Measurements from ENCODE around the gene OAT. TPM values are rescaled to one million over a fixed set of nuclear protein-coding genes. Genes with fewer than 3 reads are reported as not detected.

OAT gene
- total and polyA plus RNA-seq, 7 experiments from 2014 or later = 29.6 to 80.0 (median 44.6) TPM

DNA sequence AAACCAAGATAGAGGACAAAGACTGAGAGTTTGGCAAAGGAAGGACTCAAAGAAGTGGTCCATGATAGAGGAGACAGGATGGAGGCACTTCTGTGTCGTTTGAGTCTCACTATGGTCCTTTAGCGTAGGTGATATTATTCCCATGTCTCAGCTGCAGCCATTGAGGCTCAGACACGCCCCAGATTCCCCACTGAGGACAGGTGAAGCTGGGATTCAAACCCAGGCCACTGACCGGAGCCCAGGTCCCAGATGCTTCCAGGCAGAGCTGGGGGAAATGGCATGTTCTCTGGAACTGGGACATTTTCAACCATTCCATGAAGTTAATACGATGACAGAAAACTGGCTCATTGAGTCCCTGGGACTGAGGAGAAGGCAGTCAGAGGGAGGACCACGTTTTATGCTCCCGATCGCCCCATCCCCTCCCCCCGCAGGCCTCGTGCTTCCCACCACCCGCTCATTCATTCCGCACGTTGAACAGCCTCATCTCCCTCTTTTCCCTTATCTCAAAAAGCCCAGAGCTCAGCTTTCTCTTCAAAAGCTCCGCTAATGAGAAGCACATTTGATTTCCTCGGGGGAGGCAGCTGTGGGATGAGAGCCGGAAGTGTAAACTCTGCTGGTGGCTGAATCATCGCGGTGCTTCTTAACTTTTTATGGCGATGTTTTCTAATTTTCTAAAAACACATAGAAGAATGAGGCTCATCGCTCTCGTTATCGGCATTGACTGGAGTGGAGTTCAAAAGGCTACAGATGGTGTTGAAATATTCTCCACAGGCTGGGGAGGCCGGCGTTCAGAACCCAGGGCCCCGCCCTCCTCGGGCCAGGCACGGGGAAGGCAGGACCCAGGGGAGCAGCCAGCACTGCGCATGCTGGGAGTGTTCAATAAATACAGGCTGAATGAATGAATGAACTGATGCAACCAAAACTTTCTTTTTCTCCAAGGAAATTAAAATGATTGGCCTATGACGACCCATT lies 64.0 kb downstream of the OAT start:
- POLR2A ChIA-PET = no interaction called here
- H3K27ac Mint-ChIP-seq = peak overlapping the region in 7 of 9 donors; percentile 26 to 79 (median 63)

DNA sequence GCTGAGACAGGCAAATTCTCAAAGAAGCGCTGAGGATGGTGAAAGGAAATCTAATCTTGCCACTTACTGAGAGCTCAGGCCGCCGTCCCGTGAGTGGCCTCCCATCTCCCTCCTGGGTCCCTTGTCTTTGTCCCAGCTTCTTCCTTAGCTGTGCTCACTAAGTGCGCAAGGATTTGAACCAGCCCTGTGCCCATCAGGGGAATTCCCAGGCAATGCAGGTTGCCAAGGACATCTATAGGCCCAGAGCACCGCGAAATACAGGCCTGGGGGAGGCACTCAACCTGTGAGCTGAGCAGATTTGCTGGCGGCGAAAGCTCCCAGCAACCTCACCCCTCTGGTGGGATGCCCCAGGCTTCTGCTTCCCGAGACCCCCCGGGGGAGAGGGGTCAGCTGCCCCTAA lies 64.8 kb downstream of the OAT start:
- Mint-ChIP-seq H3K4me3 (peak overlapping the region in 8 of 10 donors; percentile 82 to 93 (median 87)), H3K27ac (peak overlapping the region in 1 of 9 donors; percentile 73), H3K9me3 (peaks cover 0 to 9% (median 3%) of the 10 kb centered on the region in 11 donors), H3K27me3 (peaks cover 0 to 5% (median 0%) of the 10 kb centered on the region in 5 donors), H3K4me1 (peaks cover 0 to 15% (median 11%) of the 10 kb centered on the region in 7 donors), H3K36me3 (no peaks in the 10 kb centered on the region)
- intact Hi-C loops (cut with micrococcal nuclease) = loop anchor here in 1 of 2 donors (10.0 kb wide), 1 partner anchor 129 kb away; no protein-coding TSS in a partner anchor
- no peak for DNase-seq
- H3K27me3 ChIP-seq (ENCODE audit: control insufficient read depth in 2 of 2, insufficient read depth in 2 of 2, low read length in 2 of 2) = no peaks in the 10 kb centered on the region
- H3K4me1 ChIP-seq (ENCODE audit: control insufficient read depth in 2 of 2, insufficient read depth in 2 of 2, low read length in 2 of 2) = no peaks in the 10 kb centered on the region
- H3K27ac ChIP-seq (ENCODE audit: low read depth, low read length) = no peak overlapping the region
- POLR2A ChIA-PET = no interaction called here
- ATAC-seq = no peak
- H3K4me3 ChIP-seq (ENCODE audit: low read length) = no peak overlapping the region
- H3K9me3 ChIP-seq (ENCODE audit: control insufficient read depth in 2 of 3, low read length in 3 of 3) = no peaks in the 10 kb centered on the region
- H3K36me3 ChIP-seq (ENCODE audit: control insufficient read depth in 2 of 3, insufficient read depth in 3 of 3, low read length in 3 of 3) = no peaks in the 10 kb centered on the region
- CTCF ChIA-PET = no interaction called here

More for the DNA sequence above, 64.0 kb downstream of the OAT start:
- H3K4me3 Mint-ChIP-seq = peak overlapping the region; percentile 82 to 93 (median 89)
- H3K4me3 ChIP-seq (ENCODE audit: low read length) = peak overlapping the region; percentile 67
- CTCF ChIA-PET = no interaction called here
- H3K9me3 ChIP-seq (ENCODE audit: control insufficient read depth in 2 of 3, low read length in 3 of 3) = peaks cover 0 to 7% (median 0%) of the 10 kb centered on the region in 3 experiments
- no peaks in the 10 kb centered on the region for H3K27me3 ChIP-seq (ENCODE audit: control insufficient read depth in 2 of 2, insufficient read depth in 2 of 2, low read length in 2 of 2)
- H3K27ac ChIP-seq (ENCODE audit: low read depth, low read length) = peak overlapping the region; percentile 16
- H3K36me3 Mint-ChIP-seq = peaks cover 0 to 3% (median 0%) of the 10 kb centered on the region in 5 donors
- ATAC-seq = peak; percentile 83
- peaks cover 0 to 5% (median 0%) of the 10 kb centered on the region in 5 donors for H3K27me3 Mint-ChIP-seq
- H3K4me1 Mint-ChIP-seq = peaks cover 0 to 15% (median 11%) of the 10 kb centered on the region in 7 donors
- peaks cover 3 to 17% (median 10%) of the 10 kb centered on the region in 11 donors for H3K9me3 Mint-ChIP-seq
- H3K4me1 ChIP-seq (ENCODE audit: control insufficient read depth in 2 of 2, insufficient read depth in 2 of 2, low read length in 2 of 2) = no peaks in the 10 kb centered on the region
- intact Hi-C loops (cut with micrococcal nuclease) = loop anchor here in 1 of 2 donors (10.0 kb wide), 1 partner anchor 130 kb away; no protein-coding TSS in a partner anchor
- no peaks in the 10 kb centered on the region for H3K36me3 ChIP-seq (ENCODE audit: control insufficient read depth in 2 of 3, insufficient read depth in 3 of 3, low read length in 3 of 3)
- peak in 6 of 9 donors; percentile 2 to 30 (median 16) for DNase-seq

DNA sequence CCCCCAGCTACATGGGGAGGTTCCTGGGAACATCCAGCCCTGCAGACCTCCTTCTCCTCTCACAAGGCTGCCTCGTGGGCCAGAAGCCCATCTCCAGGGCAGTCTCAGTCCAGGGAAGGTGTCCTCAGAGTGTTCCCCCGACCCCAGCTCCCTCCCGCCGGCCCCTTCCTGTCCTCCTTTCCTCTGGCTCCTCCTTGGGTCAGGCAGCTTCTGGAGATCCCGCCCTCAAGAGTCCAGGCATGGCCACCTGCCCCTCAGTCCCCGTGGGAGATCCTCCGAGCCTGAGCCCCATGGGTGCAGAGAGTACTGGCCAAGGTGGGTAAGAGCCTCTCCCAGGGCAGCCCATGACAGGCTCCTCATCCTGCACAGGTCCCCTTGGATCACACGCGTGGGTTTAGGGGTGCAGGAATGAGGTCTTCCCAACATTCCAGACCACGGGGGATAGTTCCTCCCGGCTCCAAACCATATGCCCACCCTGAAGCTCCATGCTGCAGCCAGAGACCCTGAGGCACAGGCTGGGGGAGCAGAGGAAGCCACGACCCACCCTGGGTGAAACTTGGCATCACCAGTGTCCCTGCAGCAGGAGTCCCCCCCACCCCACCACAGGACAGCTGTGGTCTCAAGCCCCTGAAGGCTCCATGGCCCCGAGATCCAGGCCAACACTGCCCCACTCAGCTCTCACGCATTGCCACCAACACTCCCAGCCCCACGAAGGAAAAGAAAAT lies 65.5 kb downstream of the OAT start:
- no peaks in the 10 kb centered on the region for H3K36me3 Mint-ChIP-seq
- Histone ChIP-seq H3K4me3 (ENCODE audit: low read length) (no peak overlapping the region), H3K9me3 (ENCODE audit: control insufficient read depth in 2 of 3, low read length in 3 of 3) (no peaks in the 10 kb centered on the region), H3K36me3 (ENCODE audit: control insufficient read depth in 2 of 3, insufficient read depth in 3 of 3, low read length in 3 of 3) (no peaks in the 10 kb centered on the region), H3K27me3 (ENCODE audit: control insufficient read depth in 2 of 2, insufficient read depth in 2 of 2, low read length in 2 of 2) (no peaks in the 10 kb centered on the region), H3K27ac (ENCODE audit: low read depth, low read length) (no peak overlapping the region), H3K4me1 (ENCODE audit: control insufficient read depth in 2 of 2, insufficient read depth in 2 of 2, low read length in 2 of 2) (no peaks in the 10 kb centered on the region)
- H3K4me3 Mint-ChIP-seq = peak overlapping the region in 4 of 10 donors; percentile 11 to 30 (median 24)
- H3K27ac Mint-ChIP-seq = no peak overlapping the region
- H3K4me1 Mint-ChIP-seq = peaks cover 0 to 15% (median 11%) of the 10 kb centered on the region in 7 donors
- no peak for DNase-seq
- intact Hi-C loops (cut with micrococcal nuclease) = loop anchor here in 1 of 2 donors (10.0 kb wide), 1 partner anchor 128 kb away; no protein-coding TSS in a partner anchor
- ChIA-PET POLR2A (no interaction called here), CTCF (no interaction called here)
- peaks cover 0 to 4% (median 0%) of the 10 kb centered on the region in 5 donors for H3K27me3 Mint-ChIP-seq
- peaks cover 0 to 4% (median 0%) of the 10 kb centered on the region in 11 donors for H3K9me3 Mint-ChIP-seq
- ATAC-seq = no peak

DNA sequence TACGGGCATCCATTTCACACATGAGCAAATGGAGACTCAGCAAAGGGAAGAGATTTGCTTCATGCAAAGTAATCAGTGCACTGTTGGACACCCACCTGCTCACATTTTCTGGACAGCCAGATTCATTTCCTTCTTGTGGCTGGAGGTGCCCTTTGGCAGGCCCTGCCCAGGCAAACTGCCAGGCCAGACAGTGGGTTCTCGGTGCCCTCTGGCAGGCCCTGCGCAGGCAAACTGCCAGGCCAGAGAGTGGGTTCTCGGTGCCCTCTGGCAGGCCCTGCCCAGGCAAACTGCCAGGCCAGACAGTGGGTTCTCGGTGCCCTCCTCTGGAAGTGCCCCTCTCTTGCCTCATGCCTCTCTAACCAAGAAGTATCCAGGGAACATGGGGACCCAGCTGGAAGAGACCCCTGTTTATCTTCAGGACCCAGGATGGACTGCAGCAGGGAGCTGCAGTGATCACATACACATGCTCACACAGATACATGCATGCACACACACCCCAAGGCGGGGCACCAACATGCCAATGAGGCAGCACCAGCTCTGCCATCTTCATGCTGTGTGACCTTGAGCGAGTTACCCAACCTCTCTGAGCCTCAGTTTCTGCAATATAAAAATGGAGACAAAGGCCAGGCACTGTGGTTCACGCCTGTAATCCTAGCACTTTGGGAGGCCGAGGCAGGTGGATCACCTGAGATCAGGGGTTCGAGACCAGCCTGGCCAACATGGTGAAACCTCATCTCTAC lies 67.1 kb downstream of the OAT start:
- H3K36me3 Mint-ChIP-seq = no peaks in the 10 kb centered on the region
- no peaks in the 10 kb centered on the region for H3K9me3 ChIP-seq (ENCODE audit: control insufficient read depth in 2 of 3, low read length in 3 of 3)
- no peaks in the 10 kb centered on the region for H3K4me1 ChIP-seq (ENCODE audit: control insufficient read depth in 2 of 2, insufficient read depth in 2 of 2, low read length in 2 of 2)
- POLR2A ChIA-PET = no interaction called here
- H3K4me1 Mint-ChIP-seq = peaks cover 0 to 15% (median 11%) of the 10 kb centered on the region in 7 donors
- no peak overlapping the region for H3K4me3 ChIP-seq (ENCODE audit: low read length)
- intact Hi-C loops (cut with micrococcal nuclease) = loop anchor here in 1 of 2 donors (10.0 kb wide), 1 partner anchor 127 kb away; no protein-coding TSS in a partner anchor
- H3K4me3 Mint-ChIP-seq = no peak overlapping the region
- CTCF ChIA-PET = no interaction called here
- H3K27me3 ChIP-seq (ENCODE audit: control insufficient read depth in 2 of 2, insufficient read depth in 2 of 2, low read length in 2 of 2) = no peaks in the 10 kb centered on the region
- no peak for ATAC-seq
- H3K27ac ChIP-seq (ENCODE audit: low read depth, low read length) = no peak overlapping the region
- H3K36me3 ChIP-seq (ENCODE audit: control insufficient read depth in 2 of 3, insufficient read depth in 3 of 3, low read length in 3 of 3) = no peaks in the 10 kb centered on the region
- peak overlapping the region in 1 of 9 donors; percentile 10 for H3K27ac Mint-ChIP-seq
- DNase-seq = no peak
- H3K27me3 Mint-ChIP-seq = no peaks in the 10 kb centered on the region
- H3K9me3 Mint-ChIP-seq = no peaks in the 10 kb centered on the region

DNA sequence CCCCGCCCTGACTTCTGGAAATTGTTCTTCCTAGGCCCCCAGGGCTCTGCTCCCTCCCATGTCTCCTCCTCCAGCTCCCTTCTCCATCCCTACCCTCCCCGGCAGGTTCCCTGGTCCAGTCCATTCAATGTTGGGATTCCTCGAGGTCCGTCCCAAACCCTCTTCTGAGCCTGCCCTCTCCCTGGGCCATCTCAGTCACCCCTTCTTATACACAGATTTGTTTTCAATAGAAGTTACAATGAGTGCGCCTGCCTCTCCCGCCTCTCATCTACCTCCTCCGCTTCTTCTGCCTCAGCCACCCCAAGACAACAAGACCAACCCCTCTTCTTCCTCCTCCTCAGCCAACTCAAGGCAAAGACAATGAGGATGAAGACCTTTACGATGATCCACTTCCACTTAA lies 67.9 kb downstream of the OAT start:
- Mint-ChIP-seq H3K36me3 (no peaks in the 10 kb centered on the region), H3K4me3 (no peak overlapping the region), H3K9me3 (no peaks in the 10 kb centered on the region), H3K27ac (no peak overlapping the region), H3K4me1 (peaks cover 0 to 15% (median 11%) of the 10 kb centered on the region in 7 donors), H3K27me3 (no peaks in the 10 kb centered on the region)
- DNase-seq = no peak
- ChIA-PET CTCF (no interaction called here), POLR2A (no interaction called here)
- H3K9me3 ChIP-seq (ENCODE audit: control insufficient read depth in 2 of 3, low read length in 3 of 3) = no peaks in the 10 kb centered on the region
- H3K27ac ChIP-seq (ENCODE audit: low read depth, low read length) = no peak overlapping the region
- H3K4me1 ChIP-seq (ENCODE audit: control insufficient read depth in 2 of 2, insufficient read depth in 2 of 2, low read length in 2 of 2) = no peaks in the 10 kb centered on the region
- no peak for ATAC-seq
- H3K36me3 ChIP-seq (ENCODE audit: control insufficient read depth in 2 of 3, insufficient read depth in 3 of 3, low read length in 3 of 3) = no peaks in the 10 kb centered on the region
- intact Hi-C loops (cut with micrococcal nuclease) = loop anchor here in 1 of 2 donors (10.0 kb wide), 1 partner anchor 126 kb away; no protein-coding TSS in a partner anchor
- no peak overlapping the region for H3K4me3 ChIP-seq (ENCODE audit: low read length)
- H3K27me3 ChIP-seq (ENCODE audit: control insufficient read depth in 2 of 2, insufficient read depth in 2 of 2, low read length in 2 of 2) = no peaks in the 10 kb centered on the region

DNA sequence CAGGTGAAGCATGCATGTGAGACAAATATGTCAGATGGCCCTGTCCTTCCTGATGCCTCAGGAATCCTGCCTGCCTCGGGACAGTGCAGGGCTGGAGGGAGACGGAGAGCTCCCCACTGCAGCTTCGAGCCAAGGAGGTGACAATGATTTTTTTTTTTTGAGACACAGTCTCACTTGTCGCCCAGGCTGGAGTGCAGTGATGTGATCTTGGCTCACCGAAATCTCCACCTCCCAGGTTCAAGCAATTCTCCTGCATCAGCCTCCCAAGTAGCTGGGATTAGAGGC lies 68.8 kb downstream of the OAT start:
- Mint-ChIP-seq H3K27ac (no peak overlapping the region), H3K36me3 (no peaks in the 10 kb centered on the region), H3K9me3 (no peaks in the 10 kb centered on the region), H3K4me1 (peaks cover 0 to 10% (median 10%) of the 10 kb centered on the region in 7 donors), H3K4me3 (no peak overlapping the region), H3K27me3 (no peaks in the 10 kb centered on the region)
- no peak overlapping the region for H3K4me3 ChIP-seq (ENCODE audit: low read length)
- no peaks in the 10 kb centered on the region for H3K4me1 ChIP-seq (ENCODE audit: control insufficient read depth in 2 of 2, insufficient read depth in 2 of 2, low read length in 2 of 2)
- H3K36me3 ChIP-seq (ENCODE audit: control insufficient read depth in 2 of 3, insufficient read depth in 3 of 3, low read length in 3 of 3) = no peaks in the 10 kb centered on the region
- H3K9me3 ChIP-seq (ENCODE audit: control insufficient read depth in 2 of 3, low read length in 3 of 3) = no peaks in the 10 kb centered on the region
- no peaks in the 10 kb centered on the region for H3K27me3 ChIP-seq (ENCODE audit: control insufficient read depth in 2 of 2, insufficient read depth in 2 of 2, low read length in 2 of 2)
- intact Hi-C loops (cut with micrococcal nuclease) = loop anchor here in 1 of 2 donors (10.0 kb wide), 1 partner anchor 125 kb away; no protein-coding TSS in a partner anchor
- DNase-seq (no peak), ATAC-seq (no peak)
- no peak overlapping the region for H3K27ac ChIP-seq (ENCODE audit: low read depth, low read length)
- CTCF ChIA-PET = no interaction called here
- POLR2A ChIA-PET = no interaction called here

Data from naive thymus-derived CD4-positive, alpha-beta T cell (primary cell).